GM19043 (cell line): ENCODE data around the gene BAZ2A.
"Not testable (repeated sequence)": the region's sequence is repeated elsewhere in the genome, so short reads cannot be mapped to it uniquely, and the experiment has no call there.

Source experiments
- ATAC-seq: cut with Tn5 transposase; IDR thresholded peaks from one replicate; pipeline ENCODE4 v1.9.1; 2021; ENCODE audit warnings: low read depth; ENCODE audit not compliant: unreplicated experiment

The BAZ2A gene

DNA sequence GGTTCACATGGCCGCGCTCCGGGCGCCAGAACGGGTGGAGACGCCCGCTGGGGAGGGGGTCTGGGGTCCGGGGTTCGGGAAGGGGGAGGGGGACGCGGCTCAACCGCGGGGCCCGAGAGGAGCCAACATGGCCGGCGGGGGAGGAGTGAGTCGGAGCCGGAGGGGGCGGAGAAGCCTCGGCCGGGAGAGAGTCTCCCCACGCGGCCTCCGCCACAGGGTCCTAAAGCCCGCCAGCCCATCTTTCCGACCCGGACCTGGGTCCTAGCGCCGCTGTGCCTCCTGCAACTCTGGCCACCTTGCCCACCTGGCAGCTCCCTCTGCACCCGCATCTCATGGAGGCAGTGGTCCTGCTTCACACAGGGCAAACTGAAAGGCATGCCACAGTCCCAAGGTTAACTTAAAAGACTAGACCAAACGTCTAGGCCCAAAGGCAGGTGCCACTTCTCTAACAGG, at the start of gene BAZ2A:
Gene BAZ2A (minus strand): TSS at position 147 of the 453 bp plus-strand sequence. CDS start 12,796 bp downstream, outside the sequence.
- peak; percentile 49 for ATAC-seq

DNA sequence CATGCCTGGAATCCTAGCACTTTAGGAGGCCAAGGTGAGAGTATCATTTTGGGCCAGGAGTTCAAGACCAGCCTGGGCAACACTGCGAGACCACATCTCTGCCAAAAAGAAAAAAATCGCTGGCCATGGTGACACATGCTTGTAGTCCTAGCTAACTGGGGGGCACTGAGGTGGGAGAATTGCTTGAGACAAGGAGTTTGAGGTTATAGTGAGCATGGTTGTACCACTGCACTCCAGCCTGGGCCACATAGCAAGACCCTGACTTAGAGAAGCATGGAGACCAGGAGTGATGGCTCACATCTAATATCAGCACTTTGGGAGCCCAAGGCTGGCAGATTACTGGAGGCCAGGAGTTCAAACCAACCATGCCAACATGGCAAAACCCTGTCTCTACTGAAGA, 48.7 kb upstream of the BAZ2A start:
- no peak for ATAC-seq

DNA sequence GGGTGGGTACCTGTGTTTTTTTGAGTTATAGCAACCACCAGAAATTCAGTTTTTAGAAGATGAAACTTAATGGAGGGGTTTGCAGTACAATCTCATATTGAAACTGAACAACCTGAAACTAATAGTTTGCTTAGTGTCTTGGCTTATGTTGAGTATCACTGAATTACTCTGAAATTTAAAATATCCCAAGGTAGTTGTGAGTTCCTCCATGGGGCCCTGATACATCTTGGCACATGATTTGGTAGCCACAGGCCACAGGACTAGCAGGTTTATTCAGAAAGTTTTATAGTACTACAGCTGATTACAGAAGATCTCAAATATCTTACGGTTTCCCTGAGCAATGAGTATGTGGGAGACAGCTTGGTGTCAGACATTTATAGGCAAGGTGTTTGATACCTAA, 47.6 kb upstream of the BAZ2A start:
- peak; percentile 55 for ATAC-seq

DNA sequence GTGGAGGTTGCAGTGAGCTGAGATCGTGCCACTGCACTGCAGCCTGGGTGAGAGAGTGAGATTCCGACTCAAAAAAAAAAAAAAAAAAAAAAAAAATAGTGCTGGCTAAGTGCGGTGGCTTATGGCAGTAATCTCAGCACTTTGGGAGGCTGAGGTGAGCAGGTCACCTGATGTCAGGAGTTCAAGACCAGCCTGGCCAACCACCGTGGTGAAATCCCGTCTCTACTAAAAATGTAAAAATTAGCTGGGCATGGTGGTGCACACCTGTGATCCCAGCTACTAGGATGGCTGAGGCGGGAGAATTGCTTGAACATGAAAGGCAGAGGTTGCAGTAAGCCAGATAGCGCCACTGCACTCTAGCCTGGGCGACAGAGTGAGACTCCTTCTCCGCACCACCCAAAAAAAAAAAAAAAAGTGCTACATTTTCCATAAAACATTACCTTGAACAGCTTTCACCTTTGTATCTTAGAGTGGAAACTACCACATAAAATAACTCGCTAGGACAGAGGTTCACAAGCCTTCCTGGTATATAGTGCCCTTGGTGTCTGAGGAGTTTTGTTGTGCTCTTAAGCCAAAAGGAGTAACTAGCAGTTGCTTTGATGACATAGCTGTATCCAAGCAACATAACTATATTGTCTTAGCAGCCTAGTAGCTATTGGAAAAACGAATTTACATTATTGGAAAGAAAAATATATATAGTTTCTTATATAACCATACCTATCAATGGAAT, 46.9 kb upstream of the BAZ2A start:
- no peak for ATAC-seq

DNA sequence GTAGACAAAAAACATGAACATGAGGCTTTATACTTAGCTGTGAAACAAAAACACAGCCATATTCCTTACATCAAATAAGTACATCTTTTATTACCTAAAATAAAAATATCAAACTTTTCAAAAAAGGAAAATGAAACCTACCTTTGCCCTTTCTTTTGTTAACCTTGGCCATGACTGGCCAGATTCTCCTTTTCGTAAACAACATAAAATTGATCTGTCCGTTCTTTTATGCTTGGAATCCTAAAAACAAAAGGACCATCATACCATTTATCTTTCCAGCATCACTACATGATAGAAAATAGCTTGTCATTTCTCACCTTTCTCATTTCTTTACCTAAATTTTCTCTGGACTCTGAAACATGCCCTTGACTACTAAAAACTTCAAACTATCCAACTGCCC, 41.5 kb upstream of the BAZ2A start:
- ATAC-seq, result no peak

DNA sequence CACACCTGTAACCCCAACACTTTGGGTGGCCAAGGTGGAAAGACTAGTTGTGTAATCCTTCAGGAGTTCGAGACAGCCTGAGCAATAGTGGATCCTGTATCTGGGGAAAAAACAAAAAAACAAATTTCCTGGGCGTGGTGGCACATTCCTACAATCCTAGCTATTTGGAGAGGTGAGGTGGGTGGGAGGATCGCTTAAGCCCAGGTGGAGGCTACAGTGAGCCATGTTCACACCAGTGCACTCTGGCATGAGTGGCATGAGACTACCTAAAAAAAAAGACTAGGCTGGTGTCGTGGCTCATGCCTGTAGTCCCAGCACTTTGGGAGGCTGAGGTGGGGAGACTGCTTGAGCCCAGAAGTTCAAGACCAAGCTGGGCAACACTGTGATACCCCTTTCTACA, 40.7 kb upstream of the BAZ2A start:
- ATAC-seq, result no peak

DNA sequence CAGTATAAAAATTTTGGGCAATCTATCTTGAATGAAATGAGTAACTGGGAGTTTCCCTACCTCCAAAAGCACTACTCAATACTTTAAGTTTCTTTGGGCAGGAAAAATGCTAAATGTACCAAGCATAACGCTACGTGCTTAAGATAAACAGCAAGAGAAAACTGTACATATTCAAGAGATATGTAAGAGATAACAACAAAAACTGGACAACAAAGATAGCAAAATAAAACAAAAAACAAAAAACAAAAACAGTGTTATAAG, 38.0 kb upstream of the BAZ2A start:
- ATAC-seq, result no peak

DNA sequence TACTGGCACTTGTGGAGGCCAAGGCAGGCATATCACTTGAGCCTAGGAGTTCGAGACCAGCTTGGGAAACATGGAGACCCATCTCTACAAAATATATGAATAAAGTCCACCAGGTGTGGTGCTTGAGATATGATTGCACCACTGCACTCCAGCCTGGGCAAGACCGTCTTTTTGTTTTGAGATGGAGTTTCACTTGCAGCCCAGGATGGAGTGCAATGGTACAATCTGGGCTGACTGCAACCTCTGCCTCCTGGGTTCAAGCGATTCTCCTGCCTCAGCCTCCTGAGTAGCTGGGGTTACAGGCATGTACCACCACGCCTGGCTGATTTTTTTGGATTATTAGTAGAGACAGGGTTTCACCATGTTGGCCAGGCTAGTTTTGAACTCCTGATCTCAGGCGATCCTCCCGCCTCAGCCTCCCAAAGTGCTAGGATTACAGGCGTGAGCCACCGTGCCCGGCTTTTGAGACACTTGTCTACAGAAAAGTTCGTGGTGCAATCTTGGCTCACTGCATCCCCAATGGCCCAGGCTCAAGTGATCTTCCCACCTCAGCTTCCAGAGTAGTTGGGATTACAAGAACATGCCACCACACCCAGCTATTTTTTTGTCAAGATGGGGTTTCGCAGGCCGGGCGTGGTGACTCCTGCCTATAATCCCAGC, 32.0 kb upstream of the BAZ2A start:
- no peak for ATAC-seq

DNA sequence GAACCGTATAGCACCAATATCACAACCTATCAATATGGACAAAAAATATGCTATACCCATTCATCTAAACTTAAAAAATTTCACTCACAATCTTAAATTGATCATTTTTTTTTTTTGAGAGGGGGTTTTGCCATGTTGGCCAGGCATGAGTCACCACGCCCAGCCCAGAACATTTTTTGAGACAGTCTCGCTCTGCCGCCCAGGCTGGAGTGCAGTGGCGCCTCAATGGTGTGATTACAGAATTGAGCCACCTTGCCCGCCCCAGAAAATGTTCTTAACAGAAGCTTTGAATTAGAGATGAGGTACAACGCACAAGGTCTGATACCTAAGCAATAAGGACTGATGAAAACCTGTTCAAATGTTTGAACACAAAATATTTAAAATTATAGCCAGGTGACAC, 31.4 kb upstream of the BAZ2A start:
- ATAC-seq, result no peak

DNA sequence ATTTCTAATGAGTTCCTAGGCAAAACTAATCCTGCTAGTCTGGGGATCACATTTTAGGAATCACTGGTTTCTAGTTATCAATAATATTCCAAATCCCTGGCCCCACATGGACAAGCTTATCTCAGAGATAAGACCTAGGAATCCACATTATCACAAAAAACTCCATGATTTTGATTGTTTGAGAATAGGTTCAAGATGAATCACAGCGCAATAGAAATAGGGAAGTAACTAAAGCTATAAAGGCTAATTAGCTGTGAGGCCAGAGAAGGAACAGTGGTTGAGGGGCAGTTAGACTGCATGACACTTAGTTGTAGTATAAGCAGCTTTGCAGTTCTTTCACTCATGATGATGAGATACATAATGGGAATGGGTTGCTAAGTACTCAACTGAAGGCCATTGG, 28.8 kb upstream of the BAZ2A start:
- no peak for ATAC-seq

DNA sequence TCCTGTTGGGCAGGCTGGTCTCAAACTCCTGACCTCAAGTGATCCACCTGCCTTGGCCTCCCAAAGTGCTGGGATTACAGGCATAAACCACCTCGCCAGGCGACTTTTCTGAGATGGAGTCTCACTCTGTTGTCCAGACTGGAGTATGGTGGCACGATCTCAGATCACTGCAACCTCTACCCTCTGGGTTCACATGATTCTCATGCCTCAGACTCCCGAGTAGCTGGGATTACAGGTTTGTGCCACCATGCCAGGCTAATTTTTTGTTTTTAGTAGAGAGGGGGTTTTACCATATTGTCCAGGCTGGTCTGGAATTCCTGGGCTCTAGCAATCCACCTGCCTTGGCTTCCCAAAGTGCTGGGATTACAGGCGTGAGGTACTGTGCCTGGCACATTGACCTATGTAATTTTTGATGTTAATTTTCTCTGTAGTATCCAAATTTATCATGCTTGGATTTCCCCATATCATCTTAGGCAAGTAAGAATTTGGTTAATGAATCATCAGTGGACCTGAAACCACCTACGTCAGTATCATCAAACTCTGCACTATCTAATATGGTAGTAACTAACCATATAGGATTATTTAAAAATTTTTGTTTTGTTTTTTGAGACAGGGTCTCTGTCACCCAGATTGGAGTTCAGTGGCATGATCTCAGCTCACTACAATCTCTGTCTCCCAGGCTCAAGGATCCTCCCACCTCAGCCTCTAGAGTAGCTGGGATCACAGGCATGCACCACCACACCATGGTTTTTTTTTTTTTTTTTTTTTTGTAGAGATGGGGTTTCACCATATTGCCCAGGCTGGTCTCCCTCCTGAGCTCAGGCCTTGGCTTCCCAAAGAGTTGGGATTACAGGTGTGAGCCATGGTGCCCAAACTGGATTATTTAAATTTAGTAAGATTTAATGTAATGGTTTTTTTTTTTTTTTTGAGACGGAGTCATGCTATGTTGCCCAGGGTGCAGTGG, 27.6 kb upstream of the BAZ2A start:
- ATAC-seq, result no peak

DNA sequence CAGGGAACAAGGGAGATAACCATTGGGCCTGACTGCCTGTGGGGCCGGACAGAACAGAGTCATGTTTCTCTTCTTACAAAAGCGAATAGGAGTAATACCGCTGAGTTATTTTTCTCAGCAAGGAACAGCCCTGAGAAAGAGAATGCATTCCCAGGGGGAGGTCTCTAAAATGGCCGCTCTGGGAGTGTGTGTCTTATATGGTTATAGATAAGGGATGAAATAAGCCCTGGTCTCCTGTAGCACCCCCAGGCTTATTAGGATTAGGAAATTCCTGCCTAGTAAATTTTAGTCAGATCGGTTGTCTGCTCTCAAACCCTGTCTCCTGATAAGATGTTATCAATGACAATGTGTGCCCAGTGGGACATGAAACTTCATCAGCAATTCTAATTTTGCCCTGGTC, 23.7 kb upstream of the BAZ2A start:
- not testable (repeated sequence) for ATAC-seq

DNA sequence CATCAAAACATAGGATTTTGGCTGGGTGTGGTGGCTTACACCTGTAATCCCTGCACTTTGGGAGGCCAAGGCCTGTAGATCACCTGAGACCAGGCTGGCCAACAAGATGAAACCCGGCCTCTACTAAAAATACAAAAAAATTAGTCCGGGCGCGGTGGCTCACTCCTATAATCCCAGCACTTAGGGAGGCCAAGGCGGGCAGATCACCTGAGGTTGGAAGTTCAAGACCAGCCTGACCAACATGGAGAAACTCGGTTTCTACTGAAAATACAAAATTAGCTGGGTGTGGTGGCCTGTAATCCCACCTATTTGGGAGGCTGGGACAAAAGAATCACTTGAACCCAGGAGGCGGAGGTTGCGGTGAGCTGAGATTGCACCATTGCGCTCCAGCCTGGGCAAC, 17.9 kb upstream of the BAZ2A start:
- not testable (repeated sequence) for ATAC-seq

DNA sequence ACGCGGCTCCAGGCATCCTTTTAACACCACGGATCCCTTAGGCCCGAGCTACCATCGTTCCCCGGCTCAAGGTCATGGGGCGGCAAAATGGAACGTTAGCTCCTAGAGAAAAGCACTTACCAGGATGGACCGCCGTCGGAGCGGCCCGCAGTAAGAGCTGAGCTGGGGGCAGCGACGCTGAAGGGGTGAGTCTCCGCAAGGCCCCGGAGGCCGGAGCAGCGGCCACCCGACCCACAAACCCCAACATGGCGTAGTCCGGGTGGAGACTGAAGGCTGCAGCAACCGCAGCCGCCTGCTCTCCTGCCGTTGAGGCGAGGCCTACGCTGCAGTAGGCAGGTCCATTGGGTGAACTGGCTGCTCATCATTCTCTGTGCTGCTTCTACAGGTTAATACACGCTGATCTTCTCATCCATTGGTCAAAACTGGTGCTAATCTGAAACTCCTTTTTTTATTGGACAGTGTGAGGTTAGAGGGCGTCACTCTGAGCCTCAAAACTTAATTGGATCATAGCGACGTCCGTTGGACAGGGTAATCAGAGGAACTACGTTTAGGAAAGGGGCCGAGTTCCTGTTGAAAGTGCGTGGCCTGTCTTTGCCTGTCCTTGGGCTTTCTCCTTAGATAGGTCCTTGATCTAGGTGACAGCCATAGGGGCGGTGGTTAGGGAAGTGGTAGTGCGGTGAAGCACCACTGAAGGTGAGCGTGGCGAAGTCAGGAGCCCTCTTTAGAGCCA, 15.8 kb upstream of the BAZ2A start, which contains the start of gene ATP5F1B:
Gene ATP5F1B (minus strand): TSS at position 268 of the 730 bp plus-strand sequence. CDS start 21 bp downstream, at position 247.
- ATAC-seq, result peak; percentile 98

DNA sequence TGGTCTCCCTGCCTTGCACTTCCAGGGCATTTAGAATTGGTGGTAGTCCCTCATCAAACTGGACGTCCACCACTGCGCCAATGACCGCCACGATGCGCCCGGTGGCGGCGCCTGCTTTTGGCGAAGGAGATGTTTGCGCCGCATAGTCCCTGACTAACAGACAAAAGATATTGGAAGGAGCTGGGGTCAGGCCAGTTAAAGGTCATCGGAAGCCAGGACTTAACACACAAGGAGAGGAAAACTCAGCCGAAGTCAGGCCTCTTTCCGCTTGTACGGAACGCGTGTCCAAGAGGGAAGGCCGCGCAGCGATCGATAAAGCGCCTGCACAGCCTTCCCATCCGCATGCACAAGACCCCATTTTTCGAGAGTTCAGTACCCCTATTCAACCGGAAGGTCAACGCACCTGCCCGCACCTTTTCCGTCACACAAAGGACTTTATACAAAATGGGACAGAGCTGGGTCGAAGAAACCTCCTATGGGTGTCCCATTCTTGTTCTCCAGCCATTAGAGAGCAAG, 15.1 kb upstream of the BAZ2A start:
- ATAC-seq, result no peak

DNA sequence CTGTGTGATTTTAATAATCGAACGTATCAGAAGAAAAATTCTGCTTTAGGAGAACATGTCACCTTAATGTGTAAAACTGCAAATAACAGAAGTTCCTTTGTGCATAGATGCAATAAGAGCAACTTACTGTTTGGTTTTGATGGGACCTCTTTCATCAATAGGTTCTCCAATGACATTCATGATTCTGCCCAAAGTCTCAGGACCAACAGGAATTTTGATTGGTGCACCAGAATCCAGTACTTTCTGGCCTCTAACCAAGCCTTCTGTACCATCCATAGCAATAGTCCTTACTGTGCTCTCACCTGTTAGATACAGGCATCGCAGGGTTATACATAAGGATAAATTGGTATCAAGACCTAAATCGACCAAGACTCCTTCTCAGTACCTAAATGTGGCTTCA, 14.5 kb upstream of the BAZ2A start:
- ATAC-seq, result no peak

DNA sequence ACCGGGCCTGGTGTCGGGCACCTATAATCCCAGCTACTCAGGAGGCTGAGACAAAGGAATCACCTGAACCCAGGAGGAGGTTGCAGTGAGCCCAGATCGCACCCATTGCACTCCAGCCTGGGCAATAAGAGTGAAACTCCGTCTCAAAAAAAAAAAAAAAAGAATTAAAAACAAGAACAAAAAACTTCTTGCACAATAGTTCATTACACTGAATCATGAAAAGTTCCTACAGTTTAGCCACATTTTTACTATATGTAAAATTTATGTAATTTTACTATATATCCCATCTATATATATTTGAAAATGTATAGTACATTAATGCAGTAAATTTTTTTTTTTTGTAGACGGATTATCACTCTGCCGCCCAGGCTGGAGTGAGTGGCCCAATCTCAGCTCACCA, 11.1 kb upstream of the BAZ2A start:
- no peak for ATAC-seq

DNA sequence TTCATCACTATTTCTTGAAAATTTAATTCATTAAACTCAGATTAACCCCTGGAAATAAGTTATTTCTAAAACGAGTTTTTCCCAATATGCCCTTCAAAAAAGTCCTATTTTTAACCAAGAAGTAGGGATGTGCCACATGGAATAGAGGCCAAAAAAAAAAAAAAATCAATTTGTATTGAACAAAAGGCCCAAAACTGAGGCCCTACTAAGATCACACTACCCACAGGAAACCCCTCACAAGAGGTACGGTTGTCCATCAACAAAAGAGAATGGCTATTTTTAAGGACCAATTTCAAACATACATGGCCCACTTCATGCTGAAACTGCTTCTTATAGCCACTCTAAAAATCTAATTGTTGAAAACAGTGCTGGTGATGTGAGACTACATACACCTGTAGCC, 7.5 kb upstream of the BAZ2A start:
- ATAC-seq, result no peak

DNA sequence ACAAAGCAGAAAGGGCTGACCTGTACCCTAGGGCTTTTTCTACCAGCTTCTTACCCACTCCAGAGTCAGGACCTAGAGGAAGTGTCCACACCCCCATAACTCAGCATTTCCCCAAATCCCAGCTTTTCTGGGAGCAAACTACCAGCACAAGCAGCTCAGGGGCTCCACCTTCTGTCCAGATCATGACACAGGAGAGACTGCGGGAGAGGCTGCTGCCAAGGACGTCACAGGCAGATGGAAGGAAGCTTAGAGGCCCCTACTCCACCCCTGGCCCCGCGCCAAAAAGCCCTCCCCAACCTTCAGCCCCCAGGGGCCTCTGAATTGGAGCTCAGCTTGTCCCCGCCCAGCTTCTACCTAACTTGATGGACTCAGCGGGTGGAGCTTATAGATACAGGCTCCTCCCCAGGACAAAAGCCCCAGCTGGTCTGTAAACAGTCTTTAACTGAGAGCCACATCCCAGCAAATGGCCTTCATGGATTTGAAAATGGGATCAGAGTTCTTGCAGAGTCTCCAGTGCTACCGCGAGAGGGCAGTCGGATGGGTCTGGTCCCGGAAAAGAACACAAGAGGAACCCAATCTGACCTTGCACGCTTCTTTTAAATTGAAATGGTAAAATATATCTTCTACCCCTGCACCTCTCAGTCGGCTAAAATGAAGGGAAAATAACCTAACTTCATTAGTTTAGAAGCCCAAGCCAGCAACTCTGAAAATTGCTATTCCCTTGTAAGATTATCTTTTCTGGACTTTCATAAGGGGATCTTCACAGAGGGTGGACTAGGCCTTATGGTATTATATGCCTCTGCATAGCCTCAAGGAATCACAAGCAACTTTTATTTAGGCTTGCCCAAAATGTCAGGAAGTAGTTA, 6.8 kb upstream of the BAZ2A start:
- peak; percentile 53 for ATAC-seq
